GM10248 (cell line): Measurements from ENCODE around the gene BCAS4.

Experiments used
- CTCF ChIA-PET: fragments of 300-600 bp; sonication (Branson Sonifier 250); formaldehyde crosslinking; extraction: SDS; loops from one replicate; lab custom pipeline; 2021; ENCODE audit warnings: antibody characterized with exemption; lab: Yijun Ruan, JAX
- POLR2A ChIA-PET: fragments of 350-650 bp; sonication (Branson Sonifier 250); formaldehyde crosslinking; extraction: SDS; loops from one replicate; lab custom pipeline; 2020; ENCODE audit warnings: antibody characterized with exemption; lab: Yijun Ruan, JAX
- DNase-seq: peaks from one replicate; pipeline ENCODE4 v3.0.0; 2012; ENCODE audit errors: extremely low spot score
- CTCF ChIP-seq: IDR thresholded peaks from 2 replicates; pipeline ENCODE4 v1.5.1; 2012; ENCODE audit warnings: mild to moderate bottlenecking, low read depth; ENCODE audit errors: extremely low read depth, missing control alignments, control extremely low read depth

BCAS4 gene

GRCh38 chr20:50820515-50821256 is 25.8 kb downstream of the BCAS4 start:
- no peak for TF ChIP-seq CTCF
- CTCF ChIA-PET: interaction anchor here (0.9 to 2.7 kb wide), 4 partner anchors 15 to 111 kb away, joined by 3 to 13 read pairs (median 6); partner anchors contain the start of genes ADNP and BCAS4
- DNase-seq: no peak
- POLR2A ChIA-PET: no interaction called here

GRCh38 chr20:50821257-50821921 is 26.5 kb downstream of the BCAS4 start:
- TF ChIP-seq CTCF: no peak
- POLR2A ChIA-PET: interaction anchor here (0.5 to 0.6 kb wide), 2 partner anchors 99 to 101 kb away, joined by 4 read pairs; no protein-coding TSS in a partner anchor
- CTCF ChIA-PET: interaction anchor here (0.9 to 2.7 kb wide), 7 partner anchors 9 to 110 kb away, joined by 3 to 13 read pairs (median 6); partner anchors contain the start of genes ADNP and BCAS4
- no peak for DNase-seq

- CTCF ChIA-PET: interaction anchor here (0.7 to 3.0 kb wide), 9 partner anchors 9 to 109 kb away, joined by 3 to 13 read pairs (median 6); partner anchors contain the start of genes ADNP and BCAS4
- DNase-seq: no peak
- POLR2A ChIA-PET: interaction anchor here (0.6 kb wide), 1 partner anchor 100 kb away, joined by 4 read pairs; no protein-coding TSS in a partner anchor
- TF ChIP-seq CTCF: no peak
Measured at GRCh38 chr20:50821994-50822393, 27.1 kb downstream of the BCAS4 start.

GRCh38 chr20:50823319-50823718 is 28.5 kb downstream of the BCAS4 start:
- ChIA-PET POLR2A (interaction anchor here (0.9 kb wide), 1 partner anchor 10 kb away, joined by 6 read pairs; no protein-coding TSS in a partner anchor), CTCF (interaction anchor here (0.9 to 3.0 kb wide), 8 partner anchors 9 to 108 kb away, joined by 3 to 24 read pairs (median 6); partner anchors contain the start of genes ADNP and BCAS4)
- DNase-seq: no peak
- TF ChIP-seq CTCF: no peak

- ChIA-PET CTCF (interaction anchor here (1.6 to 3.0 kb wide), 5 partner anchors 9 to 105 kb away, joined by 3 to 24 read pairs (median 11); partner anchors contain the start of gene BCAS4), POLR2A (interaction anchor here (0.9 kb wide), 1 partner anchor 11 kb away, joined by 6 read pairs; no protein-coding TSS in a partner anchor)
- TF ChIP-seq CTCF: no peak
- no peak for DNase-seq
Measured at GRCh38 chr20:50824137-50824536, 29.3 kb downstream of the BCAS4 start.

DNA sequence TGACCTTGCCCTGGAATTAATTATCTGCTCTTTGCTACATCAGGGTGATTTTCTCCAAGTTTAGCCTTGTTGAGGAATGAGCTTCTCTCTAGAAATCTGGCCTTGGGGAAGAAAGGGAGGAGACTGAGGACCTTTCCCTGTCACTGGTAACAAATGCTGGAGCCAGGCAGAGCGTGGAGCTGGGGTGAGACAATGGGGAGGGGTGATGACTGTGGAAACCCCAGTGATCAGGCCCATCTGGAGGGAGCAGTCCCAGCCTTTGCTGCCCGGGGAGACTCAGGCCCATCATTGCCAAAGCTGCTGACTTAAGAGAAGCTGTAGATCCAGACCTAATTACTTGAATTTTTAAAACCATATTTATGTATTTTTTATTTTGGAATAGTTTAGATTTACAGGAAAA is 31.3 kb downstream of the BCAS4 start:
- no peak for DNase-seq

More for the DNA sequence above, 31.3 kb downstream of the BCAS4 start:
- POLR2A ChIA-PET: no interaction called here
- TF ChIP-seq CTCF: no peak
- CTCF ChIA-PET: interaction anchor here (0.8 to 1.4 kb wide), 6 partner anchors 7 to 105 kb away, joined by 3 to 5 read pairs (median 4); partner anchors contain the start of genes ADNP and BCAS4
